ENCODE measurements around the gene DRGX. TPM values are rescaled to one million over a fixed set of nuclear protein-coding genes. Genes with fewer than 3 reads are reported as not detected.

Gene DRGX
- total RNA-seq, 2 experiments from 2014 or later: not detected

- POLR2A ChIA-PET: no interaction called here
- CTCF ChIA-PET: no interaction called here
Measured at GRCh38 chr10:49325916-49326783, 69.7 kb downstream of the DRGX start.

- POLR2A ChIA-PET: no interaction called here
- CTCF ChIA-PET: no interaction called here
Measured at GRCh38 chr10:49325131-49325915, 70.6 kb downstream of the DRGX start.

DNA sequence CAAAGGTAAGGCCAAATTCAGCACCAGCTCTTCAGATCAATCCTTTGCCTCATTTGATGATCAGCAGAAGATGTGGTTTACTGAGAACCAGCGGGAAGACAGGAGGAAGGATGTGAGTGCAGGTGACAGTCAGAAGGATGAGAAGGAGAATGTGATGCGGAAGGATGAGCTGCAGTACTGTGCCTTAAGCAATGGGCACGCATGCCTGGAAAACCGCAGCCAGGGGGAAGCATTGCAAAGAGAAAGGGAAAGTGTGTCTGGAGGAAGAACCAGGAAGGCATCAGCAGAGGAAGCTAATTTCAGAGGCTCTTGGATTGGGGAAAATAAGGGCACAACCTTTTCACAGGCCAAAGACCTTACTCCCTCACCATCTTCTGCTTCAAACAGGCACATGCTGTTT lies 71.2 kb downstream of the DRGX start:
- POLR2A ChIA-PET: no interaction called here
- CTCF ChIA-PET: no interaction called here

- CTCF ChIA-PET: no interaction called here
- POLR2A ChIA-PET: no interaction called here
Measured at GRCh38 chr10:49323896-49324270, 72.0 kb downstream of the DRGX start.

DNA sequence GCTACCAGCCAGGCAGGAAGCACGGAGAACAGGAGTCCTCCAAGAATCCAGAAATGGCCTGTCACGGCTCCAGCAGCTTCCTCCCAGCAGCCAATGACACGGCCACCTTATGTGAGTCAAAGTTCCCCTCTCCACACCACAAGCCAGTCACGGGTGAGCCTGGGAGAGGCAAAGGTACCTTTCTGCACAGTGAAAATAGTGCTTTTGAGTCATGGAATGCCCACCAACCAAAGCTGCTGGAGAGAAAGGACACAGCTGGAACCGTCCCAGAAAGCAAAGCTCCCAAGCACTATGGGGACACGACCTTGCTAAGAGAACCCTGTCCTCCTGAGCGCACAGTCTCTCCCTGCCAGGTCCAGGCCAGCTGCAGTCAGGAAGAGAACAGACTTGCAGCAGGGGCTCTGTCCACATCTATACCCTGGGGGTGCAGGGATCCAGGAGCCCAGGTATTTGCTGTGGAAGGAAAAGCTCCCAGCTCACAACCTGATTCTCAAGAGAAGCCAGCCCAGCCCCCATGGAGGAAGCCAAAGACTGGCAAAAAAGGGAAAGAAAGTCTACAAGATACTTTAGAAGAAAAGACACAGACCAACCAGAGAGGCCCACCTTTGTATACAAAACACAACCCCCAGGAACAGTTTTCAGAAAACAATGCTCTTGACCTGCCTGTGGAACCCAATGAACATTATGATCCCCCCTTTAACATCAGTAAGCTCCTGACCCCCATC lies 72.6 kb downstream of the DRGX start:
- POLR2A ChIA-PET: no interaction called here

DNA sequence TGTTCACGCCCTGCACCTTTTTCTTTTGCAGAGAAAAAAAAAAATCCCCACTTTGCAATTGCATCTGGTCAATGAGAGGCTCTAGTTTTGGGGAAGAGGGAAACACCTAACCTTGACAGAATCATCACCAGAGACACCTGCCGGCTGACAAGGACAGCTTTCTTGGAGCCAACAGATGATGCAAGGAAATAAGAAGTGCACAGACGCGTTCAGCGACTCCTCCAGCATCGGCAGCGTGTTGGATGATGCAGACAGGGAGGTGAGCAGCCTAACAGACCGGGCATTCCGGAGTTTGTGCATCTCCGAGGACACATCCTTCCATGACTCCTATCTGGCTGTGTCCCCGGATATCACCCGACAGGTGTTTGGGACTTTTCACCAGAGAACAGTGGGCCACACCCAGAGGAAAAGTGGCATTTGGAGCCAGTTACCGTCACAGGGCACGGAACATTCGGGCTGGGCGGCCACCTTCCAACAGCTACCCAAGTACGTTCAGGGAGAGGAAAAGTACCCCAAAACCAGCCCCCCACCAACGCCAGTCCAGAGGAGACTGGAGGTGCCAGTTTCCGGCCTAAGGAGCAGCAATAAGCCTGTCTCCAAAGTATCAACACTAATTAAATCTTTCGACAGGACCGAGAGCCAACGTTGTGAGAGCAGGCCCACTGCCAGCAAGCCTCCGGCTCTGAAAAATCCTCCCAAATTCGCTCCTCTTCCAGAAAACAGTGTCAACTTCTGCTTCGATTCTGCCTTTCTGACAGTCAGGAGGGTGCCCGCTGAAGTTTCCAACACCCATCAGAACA lies 73.3 kb downstream of the DRGX start:
- ChIA-PET POLR2A (no interaction called here), CTCF (no interaction called here)

More for the DNA sequence above, 72.6 kb downstream of the DRGX start:
- CTCF ChIA-PET: no interaction called here

DNA sequence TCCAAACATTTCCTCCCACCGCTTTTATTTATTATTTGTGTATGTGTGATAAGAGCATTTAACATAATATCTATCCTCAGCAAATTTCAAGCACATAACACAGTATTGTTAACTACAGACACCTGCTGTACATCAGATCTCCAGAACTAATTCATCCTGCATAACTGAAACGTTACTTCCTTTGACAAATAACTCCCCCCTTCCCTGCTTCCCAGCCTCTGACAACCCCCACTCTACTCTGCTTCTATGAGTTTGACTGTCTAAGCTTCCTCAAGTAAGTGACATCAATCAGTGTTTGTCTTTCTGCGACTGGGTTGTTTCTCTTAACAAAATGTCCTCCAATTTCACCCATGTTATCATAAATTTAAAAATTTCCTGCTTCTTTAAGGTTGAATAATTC lies 74.9 kb downstream of the DRGX start:
- ChIA-PET POLR2A (no interaction called here), CTCF (no interaction called here)

GRCh38 chr10:49320191-49320590 lies 75.7 kb downstream of the DRGX start:
- ChIA-PET POLR2A (no interaction called here), CTCF (no interaction called here)

- ChIA-PET POLR2A (no interaction called here), CTCF (no interaction called here)
Measured at GRCh38 chr10:49319206-49319605, 76.7 kb downstream of the DRGX start.

DNA sequence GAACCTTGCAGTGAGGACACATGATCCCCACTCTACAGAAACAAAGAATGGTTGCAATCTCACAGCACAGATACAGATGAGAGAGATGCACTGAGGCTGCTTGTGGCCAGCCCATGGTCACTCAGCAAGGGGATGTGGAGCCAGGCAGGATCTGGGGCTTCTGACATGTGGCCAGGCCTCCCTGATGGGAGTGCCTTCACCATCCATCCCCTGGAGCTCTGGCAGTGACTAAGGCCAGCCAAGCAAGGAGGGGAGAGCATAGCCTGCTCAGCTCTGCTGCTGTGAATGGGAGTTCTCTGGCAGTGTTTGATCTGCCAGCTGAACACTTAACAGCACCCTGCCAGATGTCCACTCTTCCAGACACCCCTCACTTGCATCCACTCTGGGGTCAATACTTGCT lies 77.1 kb downstream of the DRGX start:
- CTCF ChIA-PET: no interaction called here
- POLR2A ChIA-PET: no interaction called here

- ChIA-PET CTCF (no interaction called here), POLR2A (no interaction called here)
Measured at GRCh38 chr10:49318028-49318427, 77.9 kb downstream of the DRGX start.

GRCh38 chr10:49314806-49315205 lies 81.1 kb downstream of the DRGX start:
- ChIA-PET POLR2A (no interaction called here), CTCF (no interaction called here)

Other genes with a start within 250 kb of the DRGX start
- 10 to 100 TPM; 78.7 to 79.5 TPM for gene TMEM273, start 207.7 kb downstream of the DRGX start, total RNA-seq
- gene C10orf71, start 96.9 kb downstream of the DRGX start, total RNA-seq: not detected
- gene ERCC6, start 143.0 kb upstream of the DRGX start, total RNA-seq: 10 to 100 TPM; 14.9 to 19.2 TPM
- gene SLC18A3, start 214.2 kb upstream of the DRGX start, total RNA-seq: not detected
- gene CHAT, start 217.9 kb upstream of the DRGX start, total RNA-seq: not detected

Measured in activated CD8-positive, alpha-beta memory T cell treated with anti-CD3 and anti-CD28 coated beads for 36 hours (primary cell).